PFSK-1 (cell line): ENCODE measurements around the gene USH1G.

ENCODE experiments used
- POLR2AphosphoS5 ChIP-seq: IDR thresholded peaks from 2 replicates; pipeline ENCODE4 v1.6.1; 2012; ENCODE audit warnings: low read depth, mild to moderate bottlenecking, control low read depth, low read length, moderate library complexity
- REST ChIP-seq, 2 experiments: IDR thresholded peaks; 2 replicates each; pipeline versions ENCODE4 v1.6.1 to v1.8.0; 2011 to 2012; ENCODE audit warnings: low read depth in 2 of 2, low read length in 2 of 2, control low read depth in 1 of 2, inconsistent platforms in 1 of 2, mild to moderate bottlenecking in 1 of 2, moderate library complexity in 1 of 2; ENCODE audit not compliant: insufficient read depth in 1 of 2

- TF ChIP-seq POLR2AphosphoS5 (no peak), REST (IDR thresholded peaks at IDR 0.05; ENCODE audit: insufficient read depth in 1 of 2, low read depth in 2 of 2, low read length in 2 of 2) (no peak)
Measured at GRCh38 chr17:74970395-74970794, 47.3 kb upstream of the USH1G start.
